ENCODE measurements around the gene ISG20.

- TF ChIP-seq CTCF (IDR thresholded peaks at IDR 0.05; ENCODE audit: low read depth, low read length, poor library complexity, severe bottlenecking) (no peak), EZH2phosphoT487 (IDR thresholded peaks at IDR 0.05; ENCODE audit: borderline replicate concordance, low read length) (no peak)
Observed at GRCh38 chr15:88606070-88606794, 32.6 kb upstream of the ISG20 start.
